H1 (cell line): ENCODE measurements around the gene TNFAIP8. TPM values are rescaled to one million over a fixed set of nuclear protein-coding genes. Genes with fewer than 3 reads are reported as not detected.

Experiments used
- CTCF ChIA-PET: fragments of 300-600 bp; sonication (Branson Sonifier 250); formaldehyde crosslinking; loops from one replicate; lab custom pipeline; 2021; ENCODE audit not compliant: partially characterized antibody; lab: Charles Lee
- POLR2A ChIA-PET: fragments of 300-600 bp; sonication (Branson Sonifier 250); formaldehyde crosslinking; loops from one replicate; lab custom pipeline; 2021; ENCODE audit warnings: inconsistent platforms; ENCODE audit not compliant: partially characterized antibody; lab: Charles Lee
- DNase-seq, 2 experiments: peaks; one replicate each; pipeline versions ENCODE4 v3.0.0 to v3.0.0-alpha.2; 2010 to 2022; ENCODE audit warnings: low spot score in 2 of 2, low read depth in 1 of 2, mixed read lengths in 1 of 2
- FAIRE-seq: peaks from 2 replicates; lab custom pipeline; 2011; peaks lifted over from hg19 to GRCh38; lab: Jason Lieb, UNC
- H2AFZ ChIP-seq: 2 replicates; pipeline ENCODE4 v1.8.1; 2012; ENCODE audit warnings: low read length, inconsistent platforms
- H2AK5ac ChIP-seq: 2 replicates; pipeline ENCODE4 v1.6.1; 2013; ENCODE audit warnings: low read depth, low read length
- H2BK120ac ChIP-seq: replicated peaks from 2 replicates; pipeline ENCODE3; 2013; ENCODE audit warnings: low read depth, low read length, inconsistent platforms
- H2BK12ac ChIP-seq: 2 replicates; pipeline ENCODE4 v1.6.1; 2013; ENCODE audit warnings: low read depth, low read length
- H2BK15ac ChIP-seq: 2 replicates; pipeline ENCODE4 v1.6.1; 2013; ENCODE audit warnings: low read length
- H2BK20ac ChIP-seq: 2 replicates; pipeline ENCODE4 v1.6.1; 2013; ENCODE audit warnings: low read length
- H2BK5ac ChIP-seq: 2 replicates; pipeline ENCODE4 v1.6.1; 2013; ENCODE audit warnings: low read depth, low read length
- H3K14ac ChIP-seq: 2 replicates; pipeline ENCODE4 v1.6.1; 2013; ENCODE audit warnings: inconsistent platforms; ENCODE audit not compliant: insufficient read length
- H3K18ac ChIP-seq: 2 replicates; pipeline ENCODE4 v1.6.1; 2013; ENCODE audit warnings: low read length; ENCODE audit errors: extremely low read depth
- H3K23ac ChIP-seq: 2 replicates; pipeline ENCODE4 v1.6.1; 2013; ENCODE audit warnings: inconsistent platforms; ENCODE audit not compliant: insufficient read length
- H3K23me2 ChIP-seq: 2 replicates; pipeline ENCODE4 v1.6.1; 2013; ENCODE audit warnings: low read depth, low read length
- H3K27ac ChIP-seq: 2 replicates; pipeline ENCODE4 v1.6.1; 2011; ENCODE audit warnings: low read depth, low read length, inconsistent platforms
- H3K27me3 ChIP-seq, 4 experiments: replicated peaks in 1 of 4; 1 replicate in 1 of 4; 2 replicates in 3 of 4; pipeline versions ENCODE4 v1.6.1 to v1.8.1; 2011 to 2013; ENCODE audit warnings: low read length in 3 of 4, mild to moderate bottlenecking in 3 of 4, inconsistent platforms in 2 of 4, mixed read lengths in 2 of 4, moderate library complexity in 1 of 4; ENCODE audit not compliant: control insufficient read depth in 3 of 4, insufficient read depth in 3 of 4; ENCODE audit errors: extremely low read depth in 1 of 4
- H3K36me3 ChIP-seq, 4 experiments: 2 replicates each; pipeline versions ENCODE4 v1.6.1 to v1.8.1; 2011 to 2013; ENCODE audit warnings: mild to moderate bottlenecking in 4 of 4, low read length in 3 of 4, moderate library complexity in 2 of 4, control low read depth in 1 of 4, inconsistent platforms in 1 of 4; ENCODE audit not compliant: insufficient read depth in 4 of 4, control insufficient read depth in 2 of 4
- H3K4ac ChIP-seq: replicated peaks from 2 replicates; pipeline ENCODE3; 2013; ENCODE audit warnings: low read length, low read depth, mixed read lengths, inconsistent platforms; ENCODE audit not compliant: insufficient read length
- H3K4me1 ChIP-seq, 4 experiments: replicated peaks in 1 of 4; 1 replicate in 1 of 4; 2 replicates in 3 of 4; pipeline versions ENCODE4 v1.6.1 to v1.8.1; 2011 to 2013; ENCODE audit warnings: low read length in 3 of 4, inconsistent platforms in 2 of 4, mixed read lengths in 1 of 4; ENCODE audit not compliant: insufficient read depth in 4 of 4, control insufficient read depth in 3 of 4
- H3K4me2 ChIP-seq, 2 experiments: 2 replicates each; pipeline versions ENCODE4 v1.6.1 to v1.8.1; 2011 to 2013; ENCODE audit warnings: low read depth in 2 of 2, low read length in 2 of 2, control low read depth in 1 of 2, inconsistent platforms in 1 of 2, mild to moderate bottlenecking in 1 of 2; ENCODE audit not compliant: insufficient read depth in 1 of 2
- H3K4me3 ChIP-seq, 4 experiments: fragments of 200-600, 300-600 bp in 1 of 4; sonication (generic), shearing (Covaris generic), sonication (Bioruptor Twin) in 1 of 4; 2 replicates each; pipeline versions ENCODE4 v1.5.1 to v1.8.1; 2011 to 2016; ENCODE audit warnings: low read length in 4 of 4, low read depth in 3 of 4, control low read depth in 2 of 4, inconsistent platforms in 2 of 4, mild to moderate bottlenecking in 2 of 4, mixed read lengths in 1 of 4, moderate library complexity in 1 of 4; ENCODE audit not compliant: insufficient read depth in 2 of 4; ENCODE audit errors: extremely low read depth in 1 of 4
- H3K56ac ChIP-seq: replicated peaks from 2 replicates; pipeline ENCODE3; 2013; ENCODE audit warnings: low read depth, mild to moderate bottlenecking, mixed read lengths, low read length, inconsistent platforms; ENCODE audit not compliant: insufficient read length
- H3K79me1 ChIP-seq: 2 replicates; pipeline ENCODE4 v1.6.1; 2013; ENCODE audit warnings: low read depth, low read length, control low read depth
- H3K79me2 ChIP-seq, 2 experiments: 2 replicates each; pipeline versions ENCODE4 v1.6.1 to v1.8.1; 2012 to 2013; ENCODE audit warnings: low read length in 2 of 2, mild to moderate bottlenecking in 2 of 2, inconsistent platforms in 1 of 2; ENCODE audit not compliant: insufficient read depth in 2 of 2, control insufficient read depth in 1 of 2
- H3K9ac ChIP-seq, 4 experiments: replicated peaks in 1 of 4; 1 replicate in 1 of 4; 2 replicates in 3 of 4; pipeline versions ENCODE4 v1.6.1 to v1.8.1; 2011 to 2013; ENCODE audit warnings: low read depth in 3 of 4, low read length in 3 of 4, control low read depth in 2 of 4, mild to moderate bottlenecking in 2 of 4, moderate library complexity in 2 of 4, inconsistent platforms in 1 of 4; ENCODE audit errors: extremely low read depth in 1 of 4
- H3K9me3 ChIP-seq, 2 experiments: 2 replicates each; pipeline versions ENCODE4 v1.6.1 to v1.8.1; 2012 to 2013; ENCODE audit warnings: mild to moderate bottlenecking in 2 of 2, moderate library complexity in 2 of 2, control low read depth in 1 of 2, inconsistent platforms in 1 of 2, low read depth in 1 of 2, low read length in 1 of 2, mixed read lengths in 1 of 2; ENCODE audit not compliant: insufficient read depth in 2 of 2
- H4K20me1 ChIP-seq, 2 experiments: replicated peaks in 1 of 2; 2 replicates each; pipeline versions ENCODE3 to v1.8.1; 2011 to 2013; ENCODE audit warnings: inconsistent platforms in 2 of 2, low read length in 2 of 2, mild to moderate bottlenecking in 1 of 2; ENCODE audit not compliant: insufficient read depth in 2 of 2, control insufficient read depth in 1 of 2
- H4K5ac ChIP-seq: 2 replicates; pipeline ENCODE4 v1.6.1; 2013; ENCODE audit warnings: low read length, low read depth, mixed read lengths, inconsistent platforms; ENCODE audit not compliant: insufficient read length
- H4K8ac ChIP-seq: 2 replicates; pipeline ENCODE4 v1.8.0; 2013; ENCODE audit warnings: mild to moderate bottlenecking, moderate library complexity, low read length, inconsistent platforms; ENCODE audit not compliant: insufficient read depth; ENCODE audit errors: extremely low read depth
- H4K91ac ChIP-seq: replicated peaks from 2 replicates; pipeline ENCODE3; 2013; ENCODE audit warnings: low read length, mixed read lengths, inconsistent platforms; ENCODE audit not compliant: insufficient read length
- SIN3A ChIP-seq, 2 experiments: IDR thresholded peaks in 1 of 2; conservative IDR thresholded peaks in 1 of 2; 2 replicates each; pipeline ENCODE4 v1.6.1; 2011 to 2012; ENCODE audit warnings: low read length in 2 of 2, improper control_type of control experiment in 1 of 2, low read depth in 1 of 2, mild to moderate bottlenecking in 1 of 2
- SP1 ChIP-seq: IDR thresholded peaks from 2 replicates; pipeline ENCODE4 v1.6.1; 2011; ENCODE audit warnings: low read depth, low read length
- WGBS, 2 experiments: shearing (Covaris generic) in 1 of 2; methylation state at CpG; one replicate each; pipeline versions ENCODE4 v1.1.6 to v1.1.7; 2013 to 2015; ENCODE audit warnings: low lambda C conversion rate in 2 of 2, mixed read lengths in 2 of 2, inconsistent platforms in 1 of 2, low coverage in 1 of 2, missing lambda C conversion rate in 1 of 2; ENCODE audit not compliant: insufficient replicate concordance in 2 of 2, insufficient coverage in 1 of 2, insufficient read length in 1 of 2; ENCODE audit errors: extremely low coverage in 1 of 2, missing lambda C conversion rate in 1 of 2; 5-methylcytosine and 5-hydroxymethylcytosine counted together
- polyA plus RNA-seq, 7 experiments: library from polyadenylated mRNA; depleted of rRNA in 3 of 7; stranded (reverse) in 5 of 7; unstranded in 2 of 7; fragments of >200 nt in 5 of 7; fragments of 200-250 nt in 2 of 7; gene quantifications; 1 replicate in 5 of 7; 2 replicates in 1 of 7; 4 replicates in 1 of 7; pipeline versions ENCODE4 v1.2.1 to v1.2.3, GENCODE V29; 2011 to 2013; ENCODE audit warnings: missing spikeins in 2 of 7, mixed read lengths in 2 of 7
- total RNA-seq: library from RNA; stranded (reverse); fragmentation: NEBNext Ultra II Directional; extraction: Animal tissue kit (Norgen Biotek cat#: 25700); gene quantifications from 2 replicates; pipeline ENCODE4 v1.2.1, GENCODE V29; 2021
- TF ChIP-seq, protein P1 (sequence below): IDR thresholded peaks from 2 replicates; pipeline ENCODE4 v1.6.1; 2012; ENCODE audit warnings: low read length, inconsistent platforms

TNFAIP8 gene
- total and polyA plus RNA-seq, 2 of the 8 experiments (the other 6 are each of a cell fraction or from before 2014, with no cell fraction given) = 12.4 to 19.3 TPM

DNA sequence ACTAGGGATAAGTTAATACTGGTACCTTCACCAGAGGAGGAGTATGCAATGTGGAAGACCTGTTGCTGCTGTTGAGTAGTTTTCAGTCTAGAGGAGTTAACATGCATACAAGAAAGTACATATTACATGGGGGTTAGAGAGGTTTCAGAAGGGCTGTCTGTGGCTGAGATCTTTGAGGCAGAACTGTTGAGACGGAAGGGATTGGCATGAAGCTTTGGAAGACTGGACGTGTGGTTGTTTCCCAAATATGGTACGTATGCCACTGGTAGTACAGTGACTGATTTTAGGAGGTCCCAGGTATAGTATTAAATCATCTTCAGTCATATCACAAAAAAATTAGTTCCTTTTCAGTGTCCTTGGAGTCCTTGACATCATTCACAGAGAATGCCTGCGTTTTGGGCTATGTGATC, 17.6 kb downstream of the TNFAIP8 start:
- H3K79me2 ChIP-seq = 0 out of 4 replicates have a peak, but pooled peaks cover 0 to 3% of the 10 kb centered on the region in 2 experiments
- POLR2A ChIA-PET = interaction anchor here (0.5 to 2.0 kb wide), 2 partner anchors 13 to 39 kb away, joined by 4 read pairs; no protein-coding TSS in a partner anchor

More for the DNA sequence above, 17.6 kb downstream of the TNFAIP8 start:
- Histone ChIP-seq H2BK15ac (no peak overlapping the region), H2BK12ac (no peak overlapping the region), H3K23me2 (no peaks in the 10 kb centered on the region), H3K23ac (no peak overlapping the region), H3K14ac (no peak overlapping the region), H4K20me1 (no peaks in the 10 kb centered on the region), H2AFZ (no peak overlapping the region), H3K27ac (no peak overlapping the region), H3K4me2 (no peak overlapping the region), H3K4me3 (no peak overlapping the region), H3K4ac (no peak overlapping the region), H4K8ac (no peak overlapping the region), H3K9me3 (no peaks in the 10 kb centered on the region), H4K5ac (no peak overlapping the region), H3K4me1 (peaks cover 0 to 5% (median 3%) of the 10 kb centered on the region in 4 experiments; a peak in 2 of 7 replicates), H3K36me3 (no peaks in the 10 kb centered on the region), H3K27me3 (no peaks in the 10 kb centered on the region), H3K18ac (no peak overlapping the region), H2BK20ac (no peak overlapping the region), H3K56ac (no peak overlapping the region), H2BK120ac (no peak overlapping the region), H2BK5ac (no peak overlapping the region), H4K91ac (no peak overlapping the region), H3K9ac (no peak overlapping the region), H3K79me1 (no peaks in the 10 kb centered on the region), H2AK5ac (no peak overlapping the region)
- 96% methylated on average over 4 of the region's 4 CpGs; no CpG with 5 or more reads in 1 of the 2 experiments for WGBS, 2 experiments
- DNase-seq (no peak), FAIRE-seq (no peak)
- CTCF ChIA-PET = interaction anchor here (0.9 to 2.0 kb wide), 5 partner anchors 17 to 118 kb away, joined by 3 to 5 read pairs (median 3); no protein-coding TSS in a partner anchor
- no peak for TF ChIP-seq SP1
- no peak for TF ChIP-seq SIN3A (conservative IDR thresholded peaks at IDR 0.05 in 1 of 2, IDR thresholded peaks at IDR 0.05 in 1 of 2; ENCODE audit: low read depth in 1 of 2, low read length in 2 of 2)
- TF ChIP-seq, protein P1, sequence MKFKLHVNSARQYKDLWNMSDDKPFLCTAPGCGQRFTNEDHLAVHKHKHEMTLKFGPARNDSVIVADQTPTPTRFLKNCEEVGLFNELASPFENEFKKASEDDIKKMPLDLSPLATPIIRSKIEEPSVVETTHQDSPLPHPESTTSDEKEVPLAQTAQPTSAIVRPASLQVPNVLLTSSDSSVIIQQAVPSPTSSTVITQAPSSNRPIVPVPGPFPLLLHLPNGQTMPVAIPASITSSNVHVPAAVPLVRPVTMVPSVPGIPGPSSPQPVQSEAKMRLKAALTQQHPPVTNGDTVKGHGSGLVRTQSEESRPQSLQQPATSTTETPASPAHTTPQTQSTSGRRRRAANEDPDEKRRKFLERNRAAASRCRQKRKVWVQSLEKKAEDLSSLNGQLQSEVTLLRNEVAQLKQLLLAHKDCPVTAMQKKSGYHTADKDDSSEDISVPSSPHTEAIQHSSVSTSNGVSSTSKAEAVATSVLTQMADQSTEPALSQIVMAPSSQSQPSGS = no peak
